Stimulated activated CD4-positive, alpha-beta T cell treated with anti-CD3 and anti-CD28 coated beads, TNF-alpha, amount 100 ng/mL, for 24 hours (primary cell): ENCODE results near the gene TUFT1.
A peak's percentile ranks its signal among the peaks of the same experiment; 100 is the strongest.

ENCODE experiments used
- DNase-seq, 3 experiments: peaks; one replicate each; pipeline ENCODE4 v3.0.0-alpha.2; 2020; ENCODE audit warnings: low read depth in 3 of 3

Gene TUFT1, protein sequence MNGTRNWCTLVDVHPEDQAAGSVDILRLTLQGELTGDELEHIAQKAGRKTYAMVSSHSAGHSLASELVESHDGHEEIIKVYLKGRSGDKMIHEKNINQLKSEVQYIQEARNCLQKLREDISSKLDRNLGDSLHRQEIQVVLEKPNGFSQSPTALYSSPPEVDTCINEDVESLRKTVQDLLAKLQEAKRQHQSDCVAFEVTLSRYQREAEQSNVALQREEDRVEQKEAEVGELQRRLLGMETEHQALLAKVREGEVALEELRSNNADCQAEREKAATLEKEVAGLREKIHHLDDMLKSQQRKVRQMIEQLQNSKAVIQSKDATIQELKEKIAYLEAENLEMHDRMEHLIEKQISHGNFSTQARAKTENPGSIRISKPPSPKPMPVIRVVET

DNA sequence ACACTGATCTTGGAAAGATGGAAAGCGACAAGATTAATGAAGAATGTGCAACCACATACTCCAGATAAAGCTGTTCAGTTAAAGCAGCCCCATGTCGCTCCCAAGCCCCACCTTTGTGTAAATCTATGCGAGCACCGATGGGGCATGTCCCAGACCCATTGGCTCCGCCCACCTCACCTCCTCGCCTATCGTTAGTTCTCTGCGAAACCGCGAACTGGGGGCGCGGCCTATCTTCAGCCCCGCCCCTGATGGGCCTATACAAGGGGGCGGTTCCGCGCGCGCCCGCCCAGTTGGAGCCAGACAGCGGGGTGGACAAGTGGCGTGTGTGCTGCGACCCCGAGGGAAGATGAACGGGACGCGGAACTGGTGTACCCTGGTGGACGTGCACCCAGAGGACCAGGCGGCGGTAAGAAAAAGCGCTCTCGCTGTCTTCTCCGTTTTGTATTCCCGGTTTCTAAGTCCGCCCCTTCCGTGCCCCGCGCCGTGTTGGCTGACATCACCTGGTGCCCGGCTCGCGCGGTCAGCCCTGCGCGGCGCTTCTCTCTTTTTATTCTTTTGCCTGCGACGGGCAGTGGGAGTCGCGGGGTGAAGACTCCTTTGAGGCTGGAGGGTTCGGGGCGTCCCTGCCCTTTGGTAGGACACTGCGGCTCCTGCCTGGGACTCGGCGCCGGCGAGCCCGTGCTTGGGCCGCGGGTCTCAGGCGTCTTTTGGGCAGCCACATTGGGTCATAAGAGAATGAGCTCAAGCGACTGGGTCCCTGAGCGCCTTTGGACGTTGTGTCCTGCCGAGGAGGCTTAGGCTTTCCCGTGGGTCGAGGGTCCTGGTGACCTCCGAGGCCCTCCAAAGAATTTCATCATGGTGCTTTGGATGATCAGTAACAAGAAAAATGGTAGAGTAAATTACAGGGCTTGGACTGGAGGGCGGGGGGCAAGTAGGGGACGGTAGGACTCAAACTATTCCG is at the start of gene TUFT1:
TSS of gene TUFT1 (plus strand) at position 289 of the 961 bp plus-strand sequence. CDS start at position 347, 58 bp downstream.
- DNase-seq = peak; percentile 85 to 93 (median 90)

DNA sequence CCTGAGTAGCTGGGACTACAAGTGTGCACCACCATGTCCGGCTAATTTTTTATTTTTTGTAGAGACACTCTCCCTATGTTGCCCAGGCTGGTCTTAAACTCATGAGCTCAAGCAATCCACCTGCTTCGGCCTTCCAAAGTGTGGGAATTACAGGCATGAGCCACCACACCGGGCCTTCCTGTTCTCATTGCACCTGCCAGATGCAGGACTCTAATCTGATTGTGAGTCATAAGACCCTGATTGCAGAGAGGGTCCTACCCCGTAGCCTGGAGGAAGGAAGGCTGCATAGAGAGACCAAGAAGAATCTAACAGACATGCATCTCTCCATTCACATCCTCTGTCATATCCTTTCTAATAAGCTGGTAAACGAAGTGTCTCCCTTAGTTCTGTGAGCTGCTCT is 48.5 kb upstream of the TUFT1 start:
- no peak for DNase-seq

DNA sequence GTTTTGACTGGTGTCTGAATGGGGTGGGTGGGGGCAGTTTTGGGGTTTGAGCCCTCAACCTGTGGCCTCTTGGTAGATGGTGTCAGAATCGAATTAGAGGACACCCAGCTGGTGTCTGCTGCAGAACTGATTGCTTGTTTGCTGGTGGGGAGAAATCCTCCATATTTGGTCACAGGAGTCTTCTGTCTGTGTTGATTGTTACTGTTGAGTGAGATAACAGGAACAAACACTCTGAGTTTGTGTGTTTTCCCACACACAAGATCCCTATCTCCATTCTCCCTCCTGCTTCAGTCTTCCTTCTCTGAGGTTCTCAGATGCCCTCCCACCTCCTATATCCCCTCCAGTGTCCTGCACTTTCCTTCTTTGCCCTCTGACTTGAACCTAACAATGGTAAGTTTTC is 48.0 kb upstream of the TUFT1 start:
- no peak for DNase-seq

DNA sequence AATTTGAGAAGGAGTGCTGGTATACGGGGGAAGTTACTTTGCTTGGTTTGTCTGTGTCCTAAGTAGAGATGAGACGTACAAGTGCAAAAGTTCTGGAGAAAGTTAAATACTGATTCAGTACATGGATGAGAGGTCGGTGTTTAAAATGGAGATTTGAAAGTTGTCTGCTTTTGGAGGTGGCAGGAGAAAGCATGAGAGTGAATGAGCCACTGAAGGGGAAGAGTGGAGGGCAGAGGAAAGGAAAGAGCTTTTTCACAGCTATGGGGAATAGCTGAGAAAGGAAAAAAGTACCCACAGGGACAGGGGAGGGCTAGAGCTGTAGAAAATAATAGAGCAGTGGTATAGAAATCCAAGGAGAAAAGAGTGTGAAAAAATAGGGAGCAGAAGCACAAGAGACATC is 47.1 kb upstream of the TUFT1 start:
- DNase-seq = no peak

DNA sequence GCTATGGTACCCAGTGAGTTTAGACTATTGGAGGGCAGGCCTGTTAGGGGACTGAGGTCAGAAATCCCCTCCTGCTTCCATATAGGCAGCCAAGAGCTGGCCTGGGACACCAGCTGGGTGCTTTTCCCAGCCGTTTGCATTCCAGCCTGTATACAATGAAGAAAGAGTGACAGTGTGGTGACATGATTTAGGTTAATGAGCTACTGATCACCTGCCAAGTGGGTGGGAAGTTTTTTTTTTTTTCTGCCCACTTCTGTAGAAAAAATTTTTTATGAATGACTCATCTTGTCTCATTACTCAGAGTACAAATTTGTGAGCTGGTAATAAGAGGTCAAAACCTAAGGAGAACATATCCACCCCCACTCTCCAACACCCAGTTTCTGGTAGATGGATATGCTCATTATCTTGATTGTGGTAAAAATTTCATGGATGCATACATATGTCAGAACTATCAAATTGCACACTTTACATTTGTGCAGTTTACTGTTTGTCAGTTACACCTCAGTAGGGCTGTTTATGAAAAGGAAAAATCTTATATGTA is 45.3 kb upstream of the TUFT1 start:
- DNase-seq = no peak

DNA sequence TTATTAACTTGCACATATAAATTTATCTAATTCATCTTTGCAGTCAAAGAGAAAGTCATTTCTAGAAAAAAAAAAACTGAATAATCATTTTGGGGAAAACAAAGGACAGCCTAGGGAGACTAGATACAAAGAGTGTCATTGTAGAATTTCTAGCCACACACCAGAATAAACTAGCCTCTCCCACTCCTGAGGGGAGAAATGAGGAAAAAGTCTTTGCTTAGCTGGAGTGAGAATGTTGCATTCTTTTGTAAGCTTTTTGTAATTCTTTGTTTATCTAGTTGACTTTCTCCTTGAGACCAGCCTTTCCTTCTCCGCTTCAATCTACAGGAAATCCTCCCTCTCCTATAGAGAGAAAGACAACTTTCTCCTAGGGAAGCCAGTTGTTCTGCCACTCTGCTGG is 44.8 kb upstream of the TUFT1 start:
- no peak for DNase-seq

DNA sequence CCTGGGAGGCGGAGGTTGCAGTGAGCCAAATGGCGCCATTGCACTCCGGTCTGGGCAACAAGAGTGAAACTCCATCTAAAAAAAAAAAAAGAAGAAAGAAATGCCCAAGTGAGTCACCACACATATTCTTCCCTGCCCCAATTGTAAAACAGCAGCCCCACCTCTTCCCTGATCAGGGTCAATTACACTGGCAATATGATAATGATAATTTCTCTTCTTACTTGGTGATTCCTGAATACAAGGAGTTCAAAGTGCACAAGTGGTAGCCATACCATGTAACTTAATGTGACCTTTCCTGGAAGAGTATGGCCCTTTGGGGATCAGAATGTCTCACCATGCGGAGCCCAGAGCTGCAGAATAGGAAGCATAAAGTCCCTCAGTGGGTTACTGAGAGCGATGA is 40.7 kb upstream of the TUFT1 start:
- DNase-seq = no peak

DNA sequence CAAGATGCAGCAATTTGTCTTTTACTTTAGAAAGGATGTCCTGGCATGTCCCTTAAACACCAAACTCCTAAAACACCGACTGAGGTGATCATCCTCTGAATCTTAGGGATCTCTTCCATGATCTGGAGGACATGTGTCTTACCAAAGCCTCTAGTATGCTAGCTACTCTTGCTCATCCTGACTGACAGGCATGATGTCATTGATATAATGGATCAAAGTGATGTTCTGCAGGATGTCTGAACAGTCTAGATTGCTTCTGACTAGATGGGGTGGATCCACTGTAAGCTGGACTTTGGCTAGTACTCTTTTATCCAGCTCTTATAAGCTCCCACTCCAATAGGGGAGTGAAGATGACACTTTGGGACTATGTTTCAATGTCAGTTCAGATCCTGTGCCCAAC is 40.2 kb upstream of the TUFT1 start:
- DNase-seq = no peak

DNA sequence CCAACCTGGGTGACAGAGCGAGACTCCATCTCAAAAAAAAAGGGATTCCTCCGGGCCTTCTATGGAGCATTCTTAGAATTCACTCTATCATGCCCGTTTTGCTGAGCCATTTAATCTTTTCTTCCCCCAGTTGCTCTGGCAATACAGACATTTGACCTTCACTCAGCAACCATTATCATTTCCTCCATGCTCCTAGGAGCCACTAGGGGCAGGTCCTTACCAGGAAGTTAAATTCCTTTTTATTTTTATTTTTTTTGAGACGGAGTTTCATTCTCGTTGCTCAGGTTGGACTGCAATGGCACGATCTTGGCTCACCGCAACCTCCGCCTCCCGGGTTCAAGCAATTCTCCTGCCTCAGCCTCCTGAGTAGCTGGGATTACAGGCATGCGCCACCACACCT is 38.6 kb upstream of the TUFT1 start:
- no peak for DNase-seq

DNA sequence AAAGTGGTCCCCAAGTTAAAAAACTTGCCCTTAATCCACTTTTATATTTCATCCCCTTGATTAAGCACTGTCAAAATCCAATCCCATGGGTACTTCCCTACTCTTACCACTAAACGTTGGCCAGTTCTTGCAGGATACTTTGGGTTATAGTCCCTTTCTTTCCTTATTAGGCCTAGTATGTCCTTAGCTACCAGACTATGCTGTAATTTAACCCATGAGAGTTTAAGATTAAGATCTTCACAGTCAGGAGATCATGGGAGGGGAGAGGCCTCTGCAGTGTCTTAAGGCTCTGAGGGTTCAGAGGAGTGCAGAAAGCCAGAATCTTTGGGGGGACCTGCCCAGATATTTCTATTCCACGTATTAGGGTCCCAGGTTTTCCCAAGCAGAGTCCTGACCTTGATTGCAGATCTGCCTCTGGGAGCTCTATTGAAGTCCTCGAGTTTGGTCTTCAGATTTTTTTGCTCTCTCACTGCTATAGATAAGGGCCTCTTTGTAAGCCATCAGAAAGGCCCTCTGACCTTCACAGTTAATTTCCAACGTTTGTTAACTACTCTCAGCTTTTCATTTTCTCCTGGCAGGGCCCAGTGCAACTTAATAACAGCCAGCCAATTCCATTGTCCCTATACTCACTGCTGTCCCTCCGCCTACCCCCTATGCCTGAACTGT is 37.9 kb upstream of the TUFT1 start:
- no peak for DNase-seq

DNA sequence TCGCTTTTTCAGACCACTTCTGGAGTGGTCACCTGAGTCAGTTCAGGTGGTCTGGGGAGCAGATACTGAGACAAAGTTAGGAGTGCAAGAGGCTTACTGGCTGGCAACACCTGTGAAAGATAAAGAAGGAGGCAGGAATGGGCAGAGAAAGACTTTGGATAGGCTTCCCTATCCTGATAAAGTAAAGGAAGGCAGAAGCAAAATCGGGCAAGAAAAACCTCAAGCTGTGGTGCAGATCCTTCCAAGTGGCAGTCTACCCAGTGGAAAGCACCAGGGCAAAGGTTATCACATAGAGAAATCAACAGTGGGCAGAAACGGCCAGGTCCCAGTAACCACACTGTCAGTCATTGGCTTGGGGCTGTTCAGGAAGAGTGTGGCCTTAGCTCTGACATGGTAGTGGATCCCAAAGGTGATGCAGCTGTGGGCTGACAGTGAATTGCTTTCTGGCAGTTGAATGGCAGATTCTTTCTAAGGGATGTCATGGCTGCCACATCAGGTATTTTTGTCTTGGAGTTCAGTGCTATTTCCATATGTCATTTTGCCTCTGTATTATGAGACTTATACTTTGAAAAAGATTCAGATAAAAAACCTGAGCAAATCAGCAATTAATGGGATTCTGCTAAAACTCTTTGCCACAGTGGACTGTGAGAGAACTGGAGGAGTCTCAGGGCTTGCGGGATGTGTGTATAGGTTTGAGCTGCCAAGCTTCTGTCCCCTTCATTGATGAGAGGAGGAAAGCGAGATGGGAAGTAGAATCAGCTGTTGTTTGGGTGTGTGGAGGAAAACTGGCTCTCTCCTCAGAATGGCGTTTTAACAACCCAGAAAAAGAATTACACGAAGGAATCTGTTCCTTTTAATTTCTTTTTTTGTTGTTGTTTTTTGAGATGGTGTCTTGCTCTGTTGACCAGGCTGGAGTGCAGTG is 37.0 kb upstream of the TUFT1 start:
- DNase-seq = no peak

DNA sequence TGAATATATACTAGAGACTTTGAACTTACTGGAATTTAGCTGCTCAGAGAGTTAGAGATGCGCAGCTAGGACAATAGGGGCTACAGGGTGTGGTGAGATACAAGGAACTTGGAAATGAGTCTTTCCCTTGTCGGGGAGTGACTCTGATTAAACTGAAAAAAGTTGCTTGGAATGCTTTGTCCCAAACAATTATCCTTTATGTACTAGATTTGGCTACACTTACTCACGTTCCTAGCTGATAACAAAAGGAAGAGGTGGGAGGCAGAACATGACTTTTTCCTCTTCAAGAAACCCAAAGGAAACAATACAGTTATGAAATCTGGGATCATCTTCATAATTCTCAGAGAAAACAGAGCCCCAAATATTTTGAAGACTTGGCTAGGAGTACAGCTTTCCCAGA is 35.9 kb upstream of the TUFT1 start:
- DNase-seq = no peak

DNA sequence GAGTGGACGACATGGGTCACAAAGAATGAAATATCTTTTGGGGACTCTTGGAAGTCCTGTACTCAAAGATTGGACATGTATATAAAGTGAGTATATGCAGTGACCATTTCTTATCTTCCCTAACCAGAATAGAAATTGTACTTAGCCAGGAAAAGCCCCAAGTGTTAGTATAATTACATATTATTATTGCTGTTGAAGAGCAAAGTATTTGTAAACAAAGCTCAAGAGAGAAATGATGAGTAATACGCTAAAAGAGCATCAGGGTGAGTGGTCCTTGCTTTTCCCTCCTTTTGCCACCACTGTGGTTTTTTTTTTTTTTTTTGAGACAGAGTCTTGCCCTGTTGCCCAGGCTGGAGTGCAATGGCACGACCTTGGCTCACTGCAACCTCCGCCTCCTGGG is 35.4 kb upstream of the TUFT1 start:
- DNase-seq = no peak

DNA sequence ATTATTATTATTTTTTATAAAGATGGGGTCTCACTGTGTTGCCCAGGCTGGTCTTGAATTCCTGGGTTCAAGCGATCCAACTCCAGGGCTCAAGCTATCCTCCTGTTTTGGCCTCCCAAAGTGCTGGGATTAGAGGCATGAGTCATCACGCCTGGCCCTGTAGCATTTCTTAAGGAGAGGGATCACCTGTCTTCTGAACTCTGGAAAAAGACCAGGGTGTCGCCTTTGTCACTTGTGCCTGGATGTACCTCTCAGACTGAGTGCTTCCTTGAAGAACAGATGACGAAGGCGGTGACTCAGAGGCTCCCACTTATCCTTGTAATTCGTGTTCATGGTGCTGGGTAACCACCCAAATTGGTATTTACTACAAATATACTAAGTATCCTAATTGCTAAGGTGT is 31.3 kb upstream of the TUFT1 start:
- DNase-seq = no peak

DNA sequence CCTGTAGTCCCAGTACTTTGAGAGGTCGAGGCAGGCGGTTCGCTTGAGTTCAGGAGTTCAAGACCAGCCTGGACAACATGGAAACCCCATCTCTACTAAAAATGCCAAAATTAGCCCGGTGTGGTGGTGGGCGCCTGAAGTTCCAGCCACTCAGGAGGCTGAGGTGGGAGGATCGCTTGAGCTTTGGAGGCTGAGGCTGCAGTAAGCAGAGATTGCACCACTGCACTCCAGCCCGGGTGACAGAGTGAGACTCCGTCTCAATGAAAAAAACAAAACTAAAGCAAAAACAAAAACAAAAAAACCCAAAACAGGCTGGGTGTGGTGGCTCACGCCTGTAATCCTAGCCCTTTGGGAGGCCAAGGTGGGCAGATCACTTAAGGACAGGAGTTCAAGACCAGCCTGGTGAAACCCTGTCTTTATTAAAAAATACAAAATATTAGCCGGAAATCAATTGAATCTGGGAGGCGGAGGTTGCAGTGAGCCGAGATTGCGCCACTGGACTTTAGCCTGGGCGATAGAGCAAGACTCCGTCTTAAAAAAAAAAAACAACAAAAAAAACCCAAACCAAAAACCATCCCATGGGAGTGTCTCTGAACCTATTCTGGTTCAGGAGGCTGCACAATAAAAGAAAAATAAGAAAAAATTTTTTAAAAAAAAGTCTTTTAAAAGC is 30.6 kb upstream of the TUFT1 start:
- DNase-seq = no peak

DNA sequence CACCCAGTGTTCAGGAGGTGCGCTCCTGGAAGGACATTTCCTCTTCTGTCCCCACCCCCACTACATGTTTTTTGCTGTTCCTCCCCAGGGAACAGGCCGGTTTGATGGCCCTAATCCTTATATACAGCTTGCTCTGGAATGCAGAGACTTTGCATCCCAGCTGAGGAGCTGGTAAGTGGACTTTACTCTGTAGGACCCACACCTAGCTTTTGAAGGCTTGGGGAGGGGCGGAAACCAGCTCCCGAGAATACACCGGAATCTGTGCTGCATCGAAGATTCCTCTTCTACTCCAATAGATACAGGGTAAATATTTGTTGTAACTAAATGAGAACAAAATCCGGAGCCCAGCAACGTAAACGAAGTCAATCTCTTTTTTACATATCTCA is 30.1 kb upstream of the TUFT1 start:
- DNase-seq = no peak

DNA sequence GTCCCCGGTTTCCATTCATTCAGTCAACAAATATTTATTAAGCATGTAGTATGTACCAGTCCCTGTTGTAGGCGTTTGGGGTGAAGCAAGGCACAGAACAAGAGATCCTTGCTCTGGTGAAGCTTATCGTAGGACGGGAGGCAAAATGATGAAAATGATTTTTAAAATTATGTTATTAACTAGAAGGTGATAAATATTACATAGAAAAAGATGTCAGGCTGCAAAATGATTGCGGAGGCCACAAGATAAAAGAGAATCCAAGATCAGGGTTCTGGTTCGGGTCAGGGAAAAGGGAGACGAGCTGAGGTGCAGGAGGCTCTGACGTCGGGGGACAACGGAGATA is 29.5 kb upstream of the TUFT1 start:
- no peak for DNase-seq

DNA sequence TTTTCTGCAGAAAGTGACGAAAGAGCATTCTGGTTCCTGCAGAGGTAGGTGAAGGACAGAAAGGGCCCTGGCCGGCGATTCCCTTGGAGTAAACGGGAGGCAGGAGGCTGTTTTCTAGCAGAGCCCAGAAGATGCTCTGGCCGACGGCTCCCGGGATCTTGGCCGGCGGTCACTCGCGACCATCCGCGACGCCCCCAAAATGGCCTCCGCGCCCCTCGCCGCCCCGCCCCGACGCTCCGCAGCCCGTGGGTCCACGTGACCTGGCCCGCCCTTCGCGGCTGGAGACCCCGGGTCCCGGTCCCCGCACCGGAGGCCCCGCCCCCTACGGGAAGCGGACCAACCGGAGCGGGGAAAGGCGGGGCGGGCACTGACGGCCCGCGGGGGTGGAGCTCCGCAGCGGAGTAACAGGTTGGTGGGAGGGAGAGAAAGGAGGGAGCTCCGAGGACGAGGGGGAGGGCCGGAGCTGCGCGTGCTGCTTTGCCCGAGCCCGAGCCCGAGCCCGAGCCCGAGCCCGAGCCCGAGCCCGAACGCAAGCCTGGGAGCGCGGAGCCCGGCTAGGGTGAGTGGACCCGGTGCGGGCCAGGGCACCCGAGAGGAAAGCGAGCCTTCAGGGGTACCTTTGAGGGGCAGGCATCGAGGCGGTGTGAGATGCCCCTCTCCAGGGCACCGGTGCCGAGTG is 29.0 kb upstream of the TUFT1 start, which contains the start of gene CGN:
TSS of gene CGN (plus strand) at position 431 of the 679 bp plus-strand sequence. CDS start 7,133 bp downstream, outside the sequence.
- peak; percentile 70 to 84 (median 75) for DNase-seq

DNA sequence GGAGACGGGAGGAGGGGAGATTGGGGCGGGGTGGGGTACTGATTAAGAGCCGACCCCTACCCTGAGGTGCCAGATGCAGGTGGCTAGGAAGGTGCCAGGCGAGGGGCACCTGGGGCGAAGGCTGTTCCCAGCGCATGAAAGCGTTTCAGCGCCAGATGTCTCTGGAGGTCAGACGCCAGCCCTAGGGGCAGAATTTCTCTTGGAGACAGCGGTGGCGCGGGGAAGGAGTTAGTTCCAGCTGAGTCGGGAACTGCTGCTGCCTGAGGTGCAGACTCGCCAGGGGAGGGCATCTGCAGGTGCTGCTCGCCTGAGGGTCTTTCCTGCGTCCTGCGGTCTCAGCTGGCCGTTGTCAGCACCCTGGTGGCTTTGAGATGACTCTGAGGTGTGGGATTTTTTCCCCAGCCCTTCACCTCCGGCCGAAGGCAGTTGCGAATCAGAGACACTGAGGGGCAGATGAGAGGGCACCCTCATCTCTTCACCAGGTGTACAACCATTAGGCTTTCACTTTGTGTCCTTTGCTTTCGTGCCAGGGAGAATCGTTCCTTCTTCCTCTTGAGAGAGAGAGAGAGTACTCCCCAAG is 28.4 kb upstream of the TUFT1 start:
- peak in 1 of 3 experiments; percentile 14 for DNase-seq
